Muscle layer of colon (tissue), 2 donors: ENCODE data around the gene ROBO3.

Experiments
- H3K27ac ChIP-seq: one replicate; pipeline ENCODE4 v1.7.0; 2013; ENCODE audit warnings: low read depth, mild to moderate bottlenecking, low read length, moderate library complexity
- H3K27me3 ChIP-seq, 2 donors: one replicate each; pipeline ENCODE4 v1.7.0; 2013; ENCODE audit warnings: low read length in 2 of 2, mild to moderate bottlenecking in 2 of 2; ENCODE audit not compliant: insufficient read depth in 2 of 2, control insufficient read depth in 1 of 2
- H3K36me3 ChIP-seq: one replicate; pipeline ENCODE4 v1.7.0; 2013; ENCODE audit warnings: mild to moderate bottlenecking, low read length; ENCODE audit not compliant: insufficient read depth
- H3K4me1 ChIP-seq: one replicate; pipeline ENCODE4 v1.7.0; 2013; ENCODE audit warnings: mild to moderate bottlenecking, low read length; ENCODE audit not compliant: insufficient read depth
- H3K4me3 ChIP-seq, 2 donors: one replicate each; pipeline ENCODE4 v1.7.0; 2013; ENCODE audit warnings: low read length in 2 of 2, low read depth in 1 of 2, mild to moderate bottlenecking in 1 of 2, moderate library complexity in 1 of 2
- H3K9ac ChIP-seq: one replicate; pipeline ENCODE4 v1.7.0; 2013; ENCODE audit warnings: low read length
- H3K9me3 ChIP-seq: one replicate; pipeline ENCODE4 v1.7.0; 2013; ENCODE audit warnings: mild to moderate bottlenecking, low read length
- donor health status: abdominal sarcoma.
- donor health status: Adenocarcinoma of cecum.

Gene ROBO3

DNA sequence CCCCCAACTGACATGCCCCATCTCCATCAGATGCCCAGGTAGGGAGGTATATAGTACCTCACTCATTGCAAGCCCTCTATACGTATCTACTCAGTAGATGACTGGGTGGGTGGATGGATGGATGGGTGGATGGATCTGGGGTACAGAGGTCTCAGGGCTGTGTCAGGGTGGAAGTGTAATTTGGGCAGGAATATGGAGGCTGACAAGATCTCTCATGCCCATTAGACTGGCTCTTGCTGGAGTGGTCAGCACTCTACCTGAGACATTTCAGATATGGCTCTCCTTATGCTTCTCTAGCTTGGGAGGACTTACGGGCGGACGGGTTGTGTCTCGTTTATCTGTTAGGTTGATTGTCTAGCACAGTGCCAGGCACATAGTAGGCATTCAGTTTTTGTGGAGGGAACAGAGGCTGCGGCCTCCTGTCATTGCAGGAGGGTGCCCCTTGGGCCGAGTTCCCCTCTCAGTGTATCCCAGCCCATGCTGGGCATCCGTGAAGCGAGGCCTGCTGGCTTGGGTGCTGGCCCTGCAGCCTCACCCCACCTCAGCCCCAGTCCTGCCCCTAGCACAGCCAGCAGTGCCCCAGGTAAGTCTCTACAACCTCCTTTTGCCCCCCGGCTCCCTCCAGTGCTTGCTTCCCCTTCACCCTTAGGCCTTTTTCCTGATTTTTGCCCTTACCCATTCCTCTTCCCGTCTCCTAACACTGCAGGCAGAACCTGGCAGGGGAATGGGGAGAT lies 13.7 kb downstream of the ROBO3 start:
- Histone ChIP-seq H3K9ac (no peak overlapping the region), H3K4me1 (peaks cover 22% of the 10 kb centered on the region), H3K9me3 (no peaks in the 10 kb centered on the region), H3K36me3 (no peaks in the 10 kb centered on the region), H3K27me3 (peaks cover 0 to 16% of the 10 kb centered on the region in 2 donors), H3K4me3 (no peak overlapping the region), H3K27ac (no peak overlapping the region)

- no peaks in the 10 kb centered on the region for H3K9me3 ChIP-seq
- no peak overlapping the region for H3K4me3 ChIP-seq
- no peaks in the 10 kb centered on the region for H3K36me3 ChIP-seq
- no peak overlapping the region for H3K9ac ChIP-seq
- H3K4me1 ChIP-seq, result peaks cover 22% of the 10 kb centered on the region
- no peak overlapping the region for H3K27ac ChIP-seq
- H3K27me3 ChIP-seq, result peaks cover 0 to 8% of the 10 kb centered on the region in 2 donors
These were observed 14.5 kb downstream of the ROBO3 start for GRCh38 chr11:124879493-124880289.

DNA sequence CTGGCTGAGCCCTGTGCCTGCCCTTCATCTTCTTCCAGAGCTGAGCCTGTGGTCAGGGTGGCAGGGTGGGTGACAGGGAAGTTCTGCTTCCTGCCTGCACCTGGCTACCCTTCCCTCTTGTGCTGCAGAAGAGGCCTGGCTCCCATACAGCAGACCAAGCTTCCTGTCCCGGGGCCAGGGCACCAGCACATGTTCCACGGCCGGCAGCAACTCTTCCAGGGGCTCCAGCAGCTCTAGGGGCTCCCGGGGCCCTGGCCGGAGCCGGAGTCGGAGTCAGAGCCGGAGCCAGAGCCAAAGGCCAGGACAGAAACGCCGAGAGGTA lies 15.0 kb downstream of the ROBO3 start:
- Histone ChIP-seq H3K4me3 (no peak overlapping the region), H3K4me1 (peaks cover 22% of the 10 kb centered on the region), H3K36me3 (no peaks in the 10 kb centered on the region), H3K9me3 (no peaks in the 10 kb centered on the region), H3K27me3 (peaks cover 0 to 3% of the 10 kb centered on the region in 2 donors), H3K27ac (no peak overlapping the region), H3K9ac (no peak overlapping the region)

DNA sequence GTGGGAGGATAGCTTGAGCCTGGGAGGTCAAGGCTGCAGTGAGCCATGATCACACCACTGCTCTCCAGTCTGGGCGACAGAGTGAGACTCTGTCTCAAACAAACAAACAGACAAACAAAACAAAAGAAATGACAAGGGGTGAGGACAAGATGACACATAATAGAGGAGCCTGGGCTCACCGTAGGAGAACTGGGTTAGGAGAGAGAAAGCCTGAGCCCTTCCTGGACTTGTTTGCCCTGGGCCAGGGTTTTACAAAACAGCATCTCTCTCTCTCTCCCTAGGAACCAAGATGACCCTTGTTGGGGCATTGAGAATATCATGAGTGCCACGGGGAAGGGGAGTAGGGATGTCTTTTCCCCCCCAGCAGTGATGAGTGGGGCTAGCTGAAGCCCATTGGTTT lies 15.7 kb downstream of the ROBO3 start:
- H3K36me3 ChIP-seq, result no peaks in the 10 kb centered on the region
- no peaks in the 10 kb centered on the region for H3K9me3 ChIP-seq
- H3K9ac ChIP-seq, result no peak overlapping the region
- H3K27ac ChIP-seq, result no peak overlapping the region
- no peaks in the 10 kb centered on the region for H3K27me3 ChIP-seq
- H3K4me1 ChIP-seq, result peaks cover 18% of the 10 kb centered on the region
- no peak overlapping the region for H3K4me3 ChIP-seq

- no peaks in the 10 kb centered on the region for H3K9me3 ChIP-seq
- H3K4me3 ChIP-seq, result no peak overlapping the region
- peaks cover 0 to 7% of the 10 kb centered on the region in 2 donors for H3K27me3 ChIP-seq
- no peak overlapping the region for H3K27ac ChIP-seq
- H3K36me3 ChIP-seq, result no peaks in the 10 kb centered on the region
- H3K4me1 ChIP-seq, result peaks cover 13% of the 10 kb centered on the region
- no peak overlapping the region for H3K9ac ChIP-seq
These were observed 17.3 kb downstream of the ROBO3 start for GRCh38 chr11:124882339-124883071.

DNA sequence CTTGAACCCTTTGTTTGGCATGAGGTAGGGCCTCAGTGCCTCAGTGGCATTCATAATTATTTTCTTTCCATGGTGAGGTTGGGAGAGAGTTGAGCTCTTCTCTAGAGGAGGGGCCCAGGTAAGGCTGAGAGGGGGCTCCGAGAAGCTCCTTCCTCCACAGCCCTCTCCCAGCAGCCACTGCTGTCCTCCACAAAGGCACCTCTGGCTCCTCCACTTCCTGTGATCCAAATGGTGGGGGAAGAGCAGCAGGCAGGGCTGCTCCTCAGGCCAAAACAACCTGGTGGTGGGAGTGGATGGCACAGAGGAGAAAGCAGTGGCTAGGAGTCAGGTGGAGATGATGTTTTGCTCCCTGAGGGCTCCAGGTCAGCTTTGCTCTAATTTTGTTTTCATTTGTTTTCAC lies 19.1 kb downstream of the ROBO3 start:
- H3K4me3 ChIP-seq, result no peak overlapping the region
- no peak overlapping the region for H3K27ac ChIP-seq
- peaks cover 0 to 16% of the 10 kb centered on the region in 2 donors for H3K27me3 ChIP-seq
- no peaks in the 10 kb centered on the region for H3K36me3 ChIP-seq
- no peaks in the 10 kb centered on the region for H3K9me3 ChIP-seq
- no peak overlapping the region for H3K9ac ChIP-seq
- H3K4me1 ChIP-seq, result peaks cover 4% of the 10 kb centered on the region

GRCh38 chr11:124884869-124885479 lies 19.7 kb downstream of the ROBO3 start:
- Histone ChIP-seq H3K36me3 (no peaks in the 10 kb centered on the region), H3K4me3 (no peak overlapping the region), H3K9me3 (no peaks in the 10 kb centered on the region), H3K4me1 (peaks cover 4% of the 10 kb centered on the region), H3K27ac (no peak overlapping the region), H3K27me3 (peaks cover 0 to 16% of the 10 kb centered on the region in 2 donors), H3K9ac (no peak overlapping the region)

- Histone ChIP-seq H3K27me3 (peaks cover 0 to 16% of the 10 kb centered on the region in 2 donors), H3K36me3 (no peaks in the 10 kb centered on the region), H3K9me3 (no peaks in the 10 kb centered on the region), H3K4me3 (no peak overlapping the region), H3K9ac (no peak overlapping the region), H3K4me1 (peaks cover 12% of the 10 kb centered on the region), H3K27ac (no peak overlapping the region)
These were observed 21.2 kb downstream of the ROBO3 start for GRCh38 chr11:124886476-124886875.

GRCh38 chr11:124886978-124887666 lies 21.9 kb downstream of the ROBO3 start:
- Histone ChIP-seq H3K36me3 (no peaks in the 10 kb centered on the region), H3K27me3 (peaks cover 0 to 16% of the 10 kb centered on the region in 2 donors), H3K27ac (no peak overlapping the region)

GRCh38 chr11:124887667-124888013 lies 22.4 kb downstream of the ROBO3 start:
- H3K9ac ChIP-seq, result no peak overlapping the region
- H3K36me3 ChIP-seq, result no peaks in the 10 kb centered on the region
- peaks cover 0 to 16% of the 10 kb centered on the region in 2 donors for H3K27me3 ChIP-seq
- no peak overlapping the region for H3K4me3 ChIP-seq
- no peaks in the 10 kb centered on the region for H3K9me3 ChIP-seq
- H3K4me1 ChIP-seq, result peaks cover 16% of the 10 kb centered on the region
- no peak overlapping the region for H3K27ac ChIP-seq

More at GRCh38 chr11:124886978-124887666, 21.9 kb downstream of the ROBO3 start:
- H3K9ac ChIP-seq, result no peak overlapping the region
- no peaks in the 10 kb centered on the region for H3K9me3 ChIP-seq
- H3K4me1 ChIP-seq, result peaks cover 12% of the 10 kb centered on the region
- H3K4me3 ChIP-seq, result no peak overlapping the region
